IPS-11a (cell line): ENCODE measurements around the gene TCF15.

Source experiments
- H3K4me3 ChIP-seq: one replicate; pipeline ENCODE4 v1.5.1; 2013; ENCODE audit warnings: low read depth, low read length, control low read depth

The TCF15 gene

DNA sequence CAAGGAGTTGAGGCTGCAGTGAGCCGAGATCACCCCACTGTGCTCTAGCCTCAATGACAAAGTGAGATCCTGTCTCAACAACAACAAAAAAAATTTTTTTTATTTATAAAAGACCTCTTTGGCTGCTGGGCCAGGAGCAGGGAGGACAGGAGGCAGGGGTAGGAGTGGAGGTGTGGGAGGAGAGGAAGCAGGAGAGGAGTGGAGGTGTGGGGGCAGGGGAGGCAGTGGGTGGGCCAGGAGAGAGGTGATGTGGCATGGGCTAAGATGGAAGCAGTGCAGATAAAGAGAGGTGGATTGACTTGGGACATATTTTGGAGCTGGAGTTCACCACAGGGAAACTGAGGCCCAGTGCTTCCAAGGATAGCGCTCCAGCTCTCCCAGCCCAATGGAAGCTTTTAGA is 53.1 kb downstream of the TCF15 start:
- H3K4me3 ChIP-seq: no peak overlapping the region

DNA sequence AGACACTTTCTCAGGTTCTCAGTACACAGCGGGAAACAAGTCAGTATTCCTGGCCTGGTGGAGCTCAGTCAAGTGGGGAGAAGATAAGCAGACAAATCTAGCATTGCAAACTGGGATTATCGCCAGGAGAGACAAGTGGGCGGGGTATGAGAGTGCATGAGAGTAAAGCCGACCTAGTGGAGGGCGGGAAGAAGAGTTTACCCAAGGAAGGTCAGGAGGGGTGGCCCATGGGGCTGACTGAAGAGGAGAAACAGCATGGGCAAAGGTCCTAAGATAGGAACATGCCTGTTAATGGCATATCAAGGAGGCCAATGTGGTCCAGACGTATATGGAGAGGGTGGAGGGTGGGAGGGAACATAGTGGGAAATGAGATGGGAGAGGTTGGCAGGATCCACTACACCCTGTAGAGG is 54.1 kb downstream of the TCF15 start:
- no peak overlapping the region for H3K4me3 ChIP-seq
